Sigmoid colon (tissue), 7 donors: ENCODE measurements around the gene SDR39U1. TPM values are rescaled to one million over a fixed set of nuclear protein-coding genes. Genes with fewer than 3 reads are reported as not detected.

ENCODE experiments used
- DNase-seq: peaks from one replicate; pipeline ENCODE4 v3.0.0-alpha.2; 2019
- H3K27ac ChIP-seq, 4 donors: fragments of 200-600 bp; sonication (generic); one replicate each; pipeline ENCODE4 v1.5.1; 2016 to 2019; ENCODE audit warnings: mild to moderate bottlenecking in 1 of 4
- H3K27me3 ChIP-seq, 3 donors: fragments of 200-600 bp; sonication (generic); one replicate each; pipeline ENCODE4 v1.5.1; 2019; ENCODE audit warnings: mild to moderate bottlenecking in 1 of 3
- H3K36me3 ChIP-seq, 4 donors: fragments of 200-600 bp; sonication (generic); one replicate each; pipeline ENCODE4 v1.5.1; 2016 to 2019
- H3K4me1 ChIP-seq, 4 donors: fragments of 200-600 bp; sonication (generic); one replicate each; pipeline ENCODE4 v1.5.1; 2017 to 2019
- H3K4me3 ChIP-seq, 4 donors: fragments of 200-600 bp; sonication (generic); one replicate each; pipeline ENCODE4 v1.5.1; 2017 to 2019; ENCODE audit warnings: mild to moderate bottlenecking in 2 of 4, moderate library complexity in 1 of 4
- H3K9me3 ChIP-seq, 4 donors: fragments of 200-600 bp in 3 of 4; sonication (generic) in 3 of 4; one replicate each; pipeline versions ENCODE4 v1.5.1 to v1.6.1; 2013 to 2019
- EP300 ChIP-seq, 4 donors: sonication (generic); formaldehyde crosslinking; IDR thresholded peaks; one replicate each; pipeline ENCODE4 v1.6.1; 2017; ENCODE audit warnings: antibody characterized with exemption in 4 of 4
- POLR2A ChIP-seq, 2 donors: fragments of 450-650 bp; IDR thresholded peaks; one replicate each; pipeline ENCODE4 v1.6.1; 2016; ENCODE audit warnings: antibody characterized with exemption in 2 of 2, mild to moderate bottlenecking in 2 of 2, moderate library complexity in 2 of 2
- POLR2AphosphoS5 ChIP-seq, 4 donors: sonication (generic); formaldehyde crosslinking; IDR thresholded peaks; one replicate each; pipeline ENCODE4 v1.6.1; 2017; ENCODE audit warnings: antibody characterized with exemption in 4 of 4
- WGBS, 2 donors: extraction: QIAGEN DNeasy Blood & Tissue Kit; methylation state at CpG; one replicate each; pipeline ENCODE4 v1.1.7; 2013; 5-methylcytosine and 5-hydroxymethylcytosine counted together
- intact Hi-C: fragments of 100-400 bp; cut with DNase I; formaldehyde crosslinking; loops from one replicate; pipeline ENCODE4 v1.15.1; 2023
- polyA plus RNA-seq, 3 donors: library from polyadenylated mRNA; stranded (reverse); fragments of 200-250 nt; gene quantifications; one replicate each; pipeline ENCODE4 v1.2.3, GENCODE V29; 2013
- total RNA-seq, 4 donors: library from RNA; depleted of rRNA; stranded (reverse); fragments of >200 nt; gene quantifications; one replicate each; pipeline ENCODE4 v1.1.0, GENCODE V29; 2016
- TF ChIP-seq, protein P1 (sequence below), 4 experiments: fragments of 450-650 bp in 3 of 4; fragments of 200-600 bp in 1 of 4; IDR thresholded peaks; one replicate each; pipeline ENCODE4 v1.5.1; 2016 to 2019; ENCODE audit warnings: antibody characterized with exemption in 4 of 4, mild to moderate bottlenecking in 3 of 4, moderate library complexity in 2 of 4
- donor health status: healthy with polysubstance abuse.
- donor health status: Bipolar disorder and iron deficiency.
- donor health status: healthy.

Gene SDR39U1
- total and polyA plus RNA-seq, 7 donors = 30.3 to 57.3 (median 35.4) TPM

DNA sequence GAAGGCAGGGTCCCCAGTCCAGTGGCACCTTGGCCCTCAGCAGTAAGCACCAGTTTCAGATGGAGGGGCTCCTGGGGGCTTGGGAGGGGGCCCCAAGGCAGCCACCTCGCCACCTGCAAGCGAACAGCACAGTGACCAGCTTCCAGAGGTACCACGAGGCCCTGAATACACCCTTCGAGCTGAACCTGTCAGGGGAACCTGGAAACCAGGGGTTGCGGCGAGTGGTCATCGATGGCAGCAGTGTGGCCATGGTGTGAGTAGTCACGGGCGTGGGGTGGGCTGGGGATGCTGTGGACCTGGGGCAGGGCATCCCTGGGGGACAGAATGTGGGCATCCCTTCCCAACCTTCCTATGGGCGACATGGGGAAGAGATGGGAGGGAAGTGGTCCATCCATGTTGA is 32.6 kb downstream of the SDR39U1 start:
- 94 to 95% methylated on average over 10 of the region's 10 CpGs for WGBS, 2 donors
- peaks cover 7 to 56% (median 18%) of the 10 kb centered on the region in 4 donors for H3K36me3 ChIP-seq
- no peaks in the 10 kb centered on the region for H3K27me3 ChIP-seq
- H3K4me3 ChIP-seq = no peak overlapping the region
- no peak overlapping the region for H3K27ac ChIP-seq
- no peaks in the 10 kb centered on the region for H3K4me1 ChIP-seq
- TF ChIP-seq EP300 (IDR thresholded peaks at IDR 0.05) (no peak), POLR2A (IDR thresholded peaks at IDR 0.05) (no peak), POLR2AphosphoS5 (IDR thresholded peaks at IDR 0.05) (no peak)
- TF ChIP-seq, protein P1, sequence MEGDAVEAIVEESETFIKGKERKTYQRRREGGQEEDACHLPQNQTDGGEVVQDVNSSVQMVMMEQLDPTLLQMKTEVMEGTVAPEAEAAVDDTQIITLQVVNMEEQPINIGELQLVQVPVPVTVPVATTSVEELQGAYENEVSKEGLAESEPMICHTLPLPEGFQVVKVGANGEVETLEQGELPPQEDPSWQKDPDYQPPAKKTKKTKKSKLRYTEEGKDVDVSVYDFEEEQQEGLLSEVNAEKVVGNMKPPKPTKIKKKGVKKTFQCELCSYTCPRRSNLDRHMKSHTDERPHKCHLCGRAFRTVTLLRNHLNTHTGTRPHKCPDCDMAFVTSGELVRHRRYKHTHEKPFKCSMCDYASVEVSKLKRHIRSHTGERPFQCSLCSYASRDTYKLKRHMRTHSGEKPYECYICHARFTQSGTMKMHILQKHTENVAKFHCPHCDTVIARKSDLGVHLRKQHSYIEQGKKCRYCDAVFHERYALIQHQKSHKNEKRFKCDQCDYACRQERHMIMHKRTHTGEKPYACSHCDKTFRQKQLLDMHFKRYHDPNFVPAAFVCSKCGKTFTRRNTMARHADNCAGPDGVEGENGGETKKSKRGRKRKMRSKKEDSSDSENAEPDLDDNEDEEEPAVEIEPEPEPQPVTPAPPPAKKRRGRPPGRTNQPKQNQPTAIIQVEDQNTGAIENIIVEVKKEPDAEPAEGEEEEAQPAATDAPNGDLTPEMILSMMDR (IDR thresholded peaks at IDR 0.05) = no peak
- DNase-seq = peak; percentile 61
- H3K9me3 ChIP-seq = no peaks in the 10 kb centered on the region
- intact Hi-C loops = loop anchor here (5.0 kb wide), 1 partner anchor 78 kb away; no protein-coding TSS in a partner anchor

DNA sequence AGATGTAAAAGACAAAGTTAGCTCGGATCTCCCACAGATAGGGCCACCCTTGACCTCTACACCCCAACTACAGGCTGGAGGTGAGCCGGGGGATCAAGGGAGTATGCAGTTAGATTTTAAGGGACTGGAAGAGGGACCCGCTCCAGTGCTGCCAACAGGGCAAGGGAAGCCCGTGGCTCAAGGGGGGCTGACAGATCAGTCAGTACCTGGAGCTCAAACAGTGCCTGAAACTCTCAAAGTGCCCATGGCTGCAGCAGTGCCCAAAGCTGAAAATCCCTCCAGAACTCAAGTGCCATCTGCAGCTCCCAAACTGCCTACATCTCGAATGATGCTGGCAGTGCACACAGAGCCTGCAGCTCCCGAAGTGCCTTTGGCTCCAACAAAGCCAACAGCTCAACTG is 33.4 kb downstream of the SDR39U1 start:
- Histone ChIP-seq H3K27ac (no peak overlapping the region), H3K4me1 (peaks cover 0 to 5% (median 0%) of the 10 kb centered on the region in 4 donors), H3K4me3 (no peak overlapping the region), H3K27me3 (no peaks in the 10 kb centered on the region), H3K9me3 (no peaks in the 10 kb centered on the region), H3K36me3 (peaks cover 1 to 49% (median 18%) of the 10 kb centered on the region in 4 donors)
- TF ChIP-seq, protein P1 (IDR thresholded peaks at IDR 0.05) = no peak
- TF ChIP-seq POLR2A (IDR thresholded peaks at IDR 0.05) (no peak), EP300 (IDR thresholded peaks at IDR 0.05) (no peak), POLR2AphosphoS5 (IDR thresholded peaks at IDR 0.05) (no peak)
- WGBS, 2 donors = 85 to 87% methylated on average over 6 of the region's 6 CpGs
- intact Hi-C loops = no loop called here
- no peak for DNase-seq

DNA sequence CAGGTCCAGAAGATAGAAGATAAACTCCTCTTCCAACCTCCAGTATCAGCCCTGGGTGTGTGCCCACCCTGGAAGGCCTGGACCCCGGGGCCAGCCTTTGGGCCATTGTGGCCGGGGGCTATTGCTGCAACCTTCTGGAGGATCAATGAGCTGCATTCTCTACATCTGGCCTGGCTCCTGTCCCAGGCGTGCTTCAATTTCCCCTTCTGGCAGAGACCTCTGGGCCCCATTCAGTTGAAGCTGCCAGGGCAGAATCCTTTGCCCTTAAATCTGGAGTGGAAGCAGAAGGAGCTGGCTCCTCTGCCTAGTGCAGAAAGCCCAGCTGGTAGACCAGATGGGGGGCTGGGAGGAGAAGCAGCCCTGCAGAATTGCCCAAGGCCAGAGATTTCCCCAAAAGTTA is 33.8 kb downstream of the SDR39U1 start:
- WGBS, 2 donors = 74 to 83% methylated on average over 3 of the region's 3 CpGs
- no peak for TF ChIP-seq POLR2AphosphoS5 (IDR thresholded peaks at IDR 0.05)
- TF ChIP-seq EP300 (IDR thresholded peaks at IDR 0.05) = no peak
- TF ChIP-seq POLR2A (IDR thresholded peaks at IDR 0.05) = no peak
- TF ChIP-seq, protein P1 (IDR thresholded peaks at IDR 0.05) = no peak
- no peaks in the 10 kb centered on the region for H3K9me3 ChIP-seq
- no peak overlapping the region for H3K27ac ChIP-seq
- H3K4me3 ChIP-seq = no peak overlapping the region
- intact Hi-C loops = no loop called here
- H3K4me1 ChIP-seq = peaks cover 0 to 9% (median 1%) of the 10 kb centered on the region in 4 donors
- no peaks in the 10 kb centered on the region for H3K27me3 ChIP-seq
- DNase-seq = peak; percentile 45
- H3K36me3 ChIP-seq = peaks cover 0 to 44% (median 18%) of the 10 kb centered on the region in 4 donors

DNA sequence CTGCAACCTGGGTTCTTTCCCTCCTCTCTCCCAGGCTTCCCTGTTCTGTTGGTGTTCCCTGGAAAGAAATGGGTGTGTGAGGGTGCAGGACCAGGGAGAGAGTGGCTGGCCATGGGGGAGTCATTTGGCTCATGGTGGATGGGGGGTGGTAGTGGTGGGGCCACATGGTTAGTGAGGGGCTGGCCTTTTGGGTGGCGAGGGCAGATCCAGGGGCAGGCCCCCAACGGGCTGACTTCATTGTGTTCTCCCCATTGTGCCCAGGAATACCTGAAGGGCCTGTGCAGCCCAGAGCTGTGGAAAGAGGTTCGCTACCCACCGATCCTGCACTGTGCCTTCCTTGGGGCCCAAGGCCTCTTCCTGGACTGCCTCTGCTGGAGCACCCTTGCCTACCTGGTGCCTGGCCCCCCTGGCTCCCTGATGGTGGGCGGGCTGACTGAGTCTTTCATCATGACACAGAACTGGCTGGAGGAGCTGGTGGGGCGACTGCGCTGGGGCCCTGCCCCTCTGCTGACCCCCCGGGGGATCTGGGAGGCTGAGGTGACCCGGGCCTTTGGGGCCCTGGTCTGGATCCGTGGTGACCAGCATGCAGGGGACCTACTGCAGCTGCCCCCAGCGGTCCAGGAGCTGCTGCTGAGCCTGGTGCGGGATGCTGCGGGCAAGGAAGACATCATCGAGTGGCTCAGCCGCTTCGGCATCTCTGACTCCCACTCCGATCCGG is 34.8 kb downstream of the SDR39U1 start:
- peak; percentile 50 for DNase-seq
- H3K4me3 ChIP-seq = no peak overlapping the region
- H3K9me3 ChIP-seq = no peaks in the 10 kb centered on the region
- intact Hi-C loops = no loop called here
- H3K27ac ChIP-seq = no peak overlapping the region
- peaks cover 0 to 17% (median 10%) of the 10 kb centered on the region in 4 donors for H3K4me1 ChIP-seq
- H3K36me3 ChIP-seq = peaks cover 0 to 34% (median 14%) of the 10 kb centered on the region in 4 donors
- WGBS, 2 donors = 93% methylated on average over 18 of the region's 18 CpGs
- TF ChIP-seq POLR2A (IDR thresholded peaks at IDR 0.05) (no peak), EP300 (IDR thresholded peaks at IDR 0.05) (no peak), POLR2AphosphoS5 (IDR thresholded peaks at IDR 0.05) (no peak)
- TF ChIP-seq, protein P1 (IDR thresholded peaks at IDR 0.05) = no peak
- no peaks in the 10 kb centered on the region for H3K27me3 ChIP-seq
